OCI-LY3 (cell line): ENCODE data around the gene GRAP2.
"Not testable (repeated sequence)": the region's sequence is repeated elsewhere in the genome, so short reads cannot be mapped to it uniquely, and the experiment has no call there.

ENCODE experiments used
- H2AFZ ChIP-seq: fragments of 200-600, 300-600 bp; shearing (Covaris generic); 2 replicates; pipeline ENCODE4 v1.6.0; 2014; ENCODE audit warnings: antibody characterized with exemption, low read depth, low read length
- H3K27ac ChIP-seq: fragments of 200-600, 300-600 bp; sonication (generic); 2 replicates; pipeline ENCODE4 v1.5.1; 2014; ENCODE audit warnings: mild to moderate bottlenecking, low read length, moderate library complexity, mixed read lengths
- H3K27me3 ChIP-seq: fragments of 200-600, 300-600 bp; sonication (generic); 2 replicates; pipeline ENCODE4 v1.6.1; 2014; ENCODE audit warnings: low read depth, low read length, mixed read lengths
- H3K36me3 ChIP-seq: fragments of 200-600, 300-600 bp; sonication (generic); replicated peaks from 2 replicates; pipeline ENCODE3; 2014; ENCODE audit warnings: low read depth, low read length, mixed read lengths
- H3K4me1 ChIP-seq: fragments of 300-600, 200-600 bp; sonication (generic); 2 replicates; pipeline ENCODE4 v1.6.1; 2014; ENCODE audit warnings: low read length, mixed read lengths
- H3K4me2 ChIP-seq: fragments of 200-600, 300-600 bp; sonication (generic); 2 replicates; pipeline ENCODE4 v1.6.1; 2014; ENCODE audit warnings: low read length, mixed read lengths
- H3K4me3 ChIP-seq: fragments of 300-600, 200-600 bp; sonication (generic); 2 replicates; pipeline ENCODE4 v1.5.1; 2014; ENCODE audit warnings: antibody characterized with exemption, mild to moderate bottlenecking, low read length, moderate library complexity
- H3K79me2 ChIP-seq: fragments of 300-600, 200-600 bp; shearing (Covaris generic); 2 replicates; pipeline ENCODE4 v1.6.1; 2014; ENCODE audit warnings: mild to moderate bottlenecking, low read length, mixed read lengths
- H3K9ac ChIP-seq: fragments of 300-600, 200-600 bp; shearing (Covaris generic); 2 replicates; pipeline ENCODE4 v1.6.0; 2014; ENCODE audit warnings: mild to moderate bottlenecking, low read length, moderate library complexity
- H3K9me3 ChIP-seq: fragments of 200-600, 300-600 bp; shearing (Covaris generic); 2 replicates; pipeline ENCODE4 v1.6.1; 2014; ENCODE audit warnings: low read length, mixed read lengths; ENCODE audit not compliant: insufficient read depth
- H4K20me1 ChIP-seq: fragments of 200-600, 300-600 bp; sonication (generic); 2 replicates; pipeline ENCODE4 v1.6.1; 2016; ENCODE audit warnings: low read length, mixed read lengths; ENCODE audit not compliant: insufficient read depth
- EZH2phosphoT487 ChIP-seq: fragments of 200-600 bp; shearing (Covaris generic); IDR thresholded peaks from 2 replicates; pipeline ENCODE4 v1.6.1; 2018; ENCODE audit warnings: antibody characterized with exemption, mixed run types, low read depth
- TF ChIP-seq, protein P1 (sequence below): fragments of 200-600, 300-600 bp; sonication (generic); IDR thresholded peaks from 2 replicates; pipeline ENCODE4 v1.5.1; 2014; ENCODE audit warnings: antibody characterized with exemption, low read length, low read depth

Gene GRAP2

DNA sequence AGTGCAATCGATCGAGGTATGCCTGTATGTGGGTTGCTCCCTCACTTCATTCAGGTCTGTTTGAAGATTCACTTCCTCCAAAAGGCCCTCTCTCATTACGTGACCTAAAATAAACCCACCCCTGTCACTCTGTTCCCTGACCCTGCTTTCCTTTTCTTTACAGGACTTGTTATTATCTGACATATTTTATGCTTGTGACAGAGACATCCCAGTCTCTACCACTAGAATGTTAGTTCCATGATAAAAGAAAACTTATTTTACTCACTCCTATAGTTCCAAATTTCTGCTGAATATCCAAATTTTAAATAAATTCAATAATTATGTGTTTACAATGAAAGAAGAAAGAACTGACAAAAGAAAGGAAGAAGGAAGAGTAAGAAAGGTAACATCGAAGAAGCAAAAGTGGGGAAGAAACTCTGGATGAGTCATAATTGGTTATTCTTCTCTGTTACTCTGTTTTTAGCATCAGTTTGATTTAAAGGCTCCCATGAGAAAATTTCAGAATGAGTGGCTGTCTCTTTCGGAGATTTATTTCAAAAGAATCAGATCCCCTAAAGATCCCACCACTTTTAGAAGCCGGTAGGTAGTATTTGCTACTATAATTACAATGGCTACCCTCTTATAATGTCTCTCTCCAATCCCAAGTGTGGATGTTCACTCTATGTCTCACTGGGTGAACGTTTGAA, 40.8 kb upstream of the GRAP2 start:
- Histone ChIP-seq H3K27me3 (peaks cover 36% of the 10 kb centered on the region), H3K4me3 (peak overlapping the region; percentile 49)
- TF ChIP-seq, protein P1, sequence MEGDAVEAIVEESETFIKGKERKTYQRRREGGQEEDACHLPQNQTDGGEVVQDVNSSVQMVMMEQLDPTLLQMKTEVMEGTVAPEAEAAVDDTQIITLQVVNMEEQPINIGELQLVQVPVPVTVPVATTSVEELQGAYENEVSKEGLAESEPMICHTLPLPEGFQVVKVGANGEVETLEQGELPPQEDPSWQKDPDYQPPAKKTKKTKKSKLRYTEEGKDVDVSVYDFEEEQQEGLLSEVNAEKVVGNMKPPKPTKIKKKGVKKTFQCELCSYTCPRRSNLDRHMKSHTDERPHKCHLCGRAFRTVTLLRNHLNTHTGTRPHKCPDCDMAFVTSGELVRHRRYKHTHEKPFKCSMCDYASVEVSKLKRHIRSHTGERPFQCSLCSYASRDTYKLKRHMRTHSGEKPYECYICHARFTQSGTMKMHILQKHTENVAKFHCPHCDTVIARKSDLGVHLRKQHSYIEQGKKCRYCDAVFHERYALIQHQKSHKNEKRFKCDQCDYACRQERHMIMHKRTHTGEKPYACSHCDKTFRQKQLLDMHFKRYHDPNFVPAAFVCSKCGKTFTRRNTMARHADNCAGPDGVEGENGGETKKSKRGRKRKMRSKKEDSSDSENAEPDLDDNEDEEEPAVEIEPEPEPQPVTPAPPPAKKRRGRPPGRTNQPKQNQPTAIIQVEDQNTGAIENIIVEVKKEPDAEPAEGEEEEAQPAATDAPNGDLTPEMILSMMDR: no peak
- no peak for TF ChIP-seq EZH2phosphoT487

DNA sequence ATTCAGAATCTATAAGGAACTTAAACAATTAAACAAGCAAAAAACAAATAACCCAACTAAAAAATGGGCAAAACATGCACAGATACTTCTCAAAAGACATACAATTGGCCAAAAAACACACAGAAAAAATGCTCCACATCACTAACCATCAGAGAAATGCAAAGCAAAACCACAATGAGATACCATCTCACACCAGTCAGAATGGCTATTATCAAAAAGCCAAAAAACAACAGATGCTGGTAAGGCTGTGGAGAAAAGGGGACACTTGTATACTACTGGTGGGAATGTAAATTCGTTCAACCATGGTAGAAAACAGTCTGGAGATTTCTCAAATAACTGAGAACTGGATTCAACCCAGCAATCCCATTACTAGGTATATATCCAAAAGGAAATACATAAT, 32.1 kb upstream of the GRAP2 start:
- Histone ChIP-seq H3K4me3 (no peak overlapping the region), H3K36me3 (no peaks in the 10 kb centered on the region), H3K4me1 (no peaks in the 10 kb centered on the region), H3K79me2 (no peaks in the 10 kb centered on the region), H3K27me3 (peaks cover 37% of the 10 kb centered on the region), H2AFZ (no peak overlapping the region), H4K20me1 (no peaks in the 10 kb centered on the region), H3K27ac (no peak overlapping the region), H3K9me3 (no peaks in the 10 kb centered on the region), H3K9ac (no peak overlapping the region), H3K4me2 (no peak overlapping the region)
- TF ChIP-seq, protein P1: no peak
- TF ChIP-seq EZH2phosphoT487: no peak

More for the DNA sequence above, 40.8 kb upstream of the GRAP2 start:
- Histone ChIP-seq H3K4me2 (peak overlapping the region; percentile 66), H3K9ac (no peak overlapping the region), H3K36me3 (no peaks in the 10 kb centered on the region), H3K27ac (no peak overlapping the region; the same call in 1 of the 2 replicates), H3K79me2 (no peaks in the 10 kb centered on the region), H2AFZ (peak overlapping the region; percentile 13; the same call in 1 of the 2 replicates), H3K9me3 (no peaks in the 10 kb centered on the region), H4K20me1 (no peaks in the 10 kb centered on the region), H3K4me1 (peaks cover 18% of the 10 kb centered on the region)

DNA sequence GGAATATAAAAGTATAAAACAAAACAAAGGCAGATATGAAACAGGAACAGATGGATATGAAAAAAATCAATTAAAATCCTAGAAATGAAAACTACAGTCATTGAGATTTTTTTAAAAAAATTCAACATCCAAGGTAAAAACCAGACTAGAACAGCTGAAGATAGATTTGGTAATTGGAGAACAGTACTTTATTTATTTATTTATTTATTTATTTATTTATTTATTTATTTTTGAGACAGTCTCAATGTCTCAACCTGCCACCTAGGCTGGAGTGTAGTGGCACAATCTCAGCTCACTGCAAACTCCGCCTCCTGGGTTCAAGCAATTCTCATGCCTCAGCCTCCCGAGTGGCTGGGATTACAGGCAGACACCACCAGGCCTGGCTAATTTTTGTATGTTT, 31.1 kb upstream of the GRAP2 start:
- not testable (repeated sequence) for H3K79me2 ChIP-seq, H3K4me1 ChIP-seq, H3K9ac ChIP-seq, H3K4me3 ChIP-seq, H3K36me3 ChIP-seq, H2AFZ ChIP-seq, H3K4me2 ChIP-seq, H3K9me3 ChIP-seq, H4K20me1 ChIP-seq, H3K27ac ChIP-seq
- peaks cover 37% of the 10 kb centered on the region for H3K27me3 ChIP-seq

DNA sequence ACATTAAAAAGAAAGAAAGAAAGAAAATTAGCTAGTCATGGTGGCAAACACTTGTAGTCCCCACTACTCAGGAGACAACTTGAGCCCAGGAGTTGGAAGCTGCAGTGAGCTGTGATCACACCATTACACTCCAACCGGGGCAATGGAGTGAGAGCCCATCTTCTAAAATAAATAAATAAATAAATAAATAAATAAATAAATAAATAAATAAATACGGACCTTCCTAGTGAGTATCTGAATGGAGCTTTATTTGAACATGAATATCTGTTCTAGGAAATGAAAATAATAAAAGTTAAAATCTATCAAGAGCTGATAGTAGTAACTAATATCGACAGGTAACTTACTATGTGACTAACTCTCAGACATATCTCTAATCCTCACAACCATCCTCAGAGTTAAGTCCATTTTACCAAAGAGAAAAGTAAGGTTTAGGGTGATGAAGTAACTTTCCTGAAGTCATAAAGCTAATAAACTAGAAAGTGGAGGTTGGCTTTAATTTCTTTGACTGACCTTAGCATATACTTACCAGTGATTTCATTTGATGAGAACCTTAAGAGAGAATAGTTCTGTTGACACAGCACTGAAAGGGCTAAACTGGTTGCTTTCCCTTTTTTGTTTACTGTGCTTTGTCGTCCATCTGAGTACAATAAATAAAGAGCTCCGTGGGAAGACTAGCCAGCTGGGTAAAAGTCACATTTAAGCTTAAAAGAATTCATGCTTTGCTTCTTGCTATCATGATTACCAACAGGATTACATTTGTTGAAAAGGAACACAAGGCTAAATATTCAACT, 29.7 kb upstream of the GRAP2 start:
- Histone ChIP-seq H2AFZ (no peak overlapping the region), H3K27ac (no peak overlapping the region), H3K9me3 (no peaks in the 10 kb centered on the region), H4K20me1 (no peaks in the 10 kb centered on the region), H3K4me3 (no peak overlapping the region), H3K4me1 (no peaks in the 10 kb centered on the region), H3K79me2 (no peaks in the 10 kb centered on the region), H3K36me3 (no peaks in the 10 kb centered on the region), H3K4me2 (no peak overlapping the region), H3K27me3 (peaks cover 24% of the 10 kb centered on the region), H3K9ac (no peak overlapping the region)
- TF ChIP-seq, protein P1: no peak
- no peak for TF ChIP-seq EZH2phosphoT487
